Ishikawa (cell line): ENCODE data around the gene SYNDIG1.

Experiments used
- CEBPB ChIP-seq: IDR thresholded peaks from 2 replicates; pipeline ENCODE4 v1.6.1; 2012
- EP300 ChIP-seq: IDR thresholded peaks from 2 replicates; pipeline ENCODE4 v1.6.1; 2012; ENCODE audit warnings: borderline replicate concordance
- FOXM1 ChIP-seq: IDR thresholded peaks from 2 replicates; pipeline ENCODE4 v1.6.1; 2012; ENCODE audit warnings: low read depth, borderline replicate concordance
- MAX ChIP-seq: IDR thresholded peaks from 2 replicates; pipeline ENCODE4 v1.6.1; 2012
- NFIC ChIP-seq: IDR thresholded peaks from 2 replicates; pipeline ENCODE4 v1.6.1; 2012
- RAD21 ChIP-seq: IDR thresholded peaks from 2 replicates; pipeline ENCODE4 v1.6.1; 2012; ENCODE audit warnings: low read depth
- REST ChIP-seq: IDR thresholded peaks from 2 replicates; pipeline ENCODE4 v1.6.1; 2012; ENCODE audit warnings: low read depth, mild to moderate bottlenecking
- USF1 ChIP-seq: IDR thresholded peaks from 2 replicates; pipeline ENCODE4 v1.6.1; 2012
- YY1 ChIP-seq: IDR thresholded peaks from 2 replicates; pipeline ENCODE4 v1.6.1; 2012; ENCODE audit warnings: low read depth
- ZBTB7A ChIP-seq: IDR thresholded peaks from 2 replicates; pipeline ENCODE4 v1.6.1; 2012; ENCODE audit warnings: low read depth

GRCh38 chr20:24518515-24518914, 49.1 kb downstream of the SYNDIG1 start:
- TF ChIP-seq USF1 = no peak
- TF ChIP-seq EP300 = no peak
- no peak for TF ChIP-seq RAD21
- TF ChIP-seq REST = no peak
- TF ChIP-seq MAX = no peak
- TF ChIP-seq FOXM1 = no peak
- no peak for TF ChIP-seq CEBPB
- TF ChIP-seq ZBTB7A = no peak
- no peak for TF ChIP-seq YY1
- no peak for TF ChIP-seq NFIC
